ENCODE results near the gene ELN. TPM values are rescaled to one million over a fixed set of nuclear protein-coding genes. Genes with fewer than 3 reads are reported as not detected.

Gene ELN
- total RNA-seq, 1 experiment from 2014 or later: 0.37 TPM

DNA sequence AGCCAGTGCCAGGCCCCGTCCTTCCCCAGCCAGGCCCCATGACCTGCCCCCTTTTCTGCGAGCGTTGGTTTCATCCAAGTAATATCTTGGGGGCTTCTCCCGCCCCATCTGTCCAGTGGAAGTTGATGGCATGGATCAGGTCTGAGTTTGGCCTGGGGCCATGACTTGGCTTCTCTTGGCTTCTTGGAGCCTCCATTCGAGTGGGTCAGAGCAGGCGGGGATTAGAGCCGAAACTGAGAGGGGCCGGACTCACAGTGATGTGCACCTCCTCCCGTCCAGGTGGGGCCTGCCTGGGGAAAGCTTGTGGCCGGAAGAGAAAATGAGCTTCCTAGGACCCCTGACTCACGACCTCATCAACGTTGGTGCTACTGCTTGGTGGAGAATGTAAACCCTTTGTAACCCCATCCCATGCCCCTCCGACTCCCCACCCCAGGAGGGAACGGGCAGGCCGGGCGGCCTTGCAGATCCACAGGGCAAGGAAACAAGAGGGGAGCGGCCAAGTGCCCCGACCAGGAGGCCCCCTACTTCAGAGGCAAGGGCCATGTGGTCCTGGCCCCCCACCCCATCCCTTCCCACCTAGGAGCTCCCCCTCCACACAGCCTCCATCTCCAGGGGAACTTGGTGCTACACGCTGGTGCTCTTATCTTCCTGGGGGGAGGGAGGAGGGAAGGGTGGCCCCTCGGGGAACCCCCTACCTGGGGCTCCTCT lies 40.6 kb downstream of the ELN start:
- Histone ChIP-seq H4K20me1 (ENCODE audit: control insufficient read depth, insufficient read depth, insufficient read length) (no peaks in the 10 kb centered on the region), H3K9ac (ENCODE audit: extremely low read depth, insufficient read length, low read length) (no peak overlapping the region), H3K27me3 (ENCODE audit: insufficient read depth, low read length) (no peaks in the 10 kb centered on the region), H3K4ac (ENCODE audit: low read depth, low read length) (no peak overlapping the region), H2BK120ac (ENCODE audit: low read depth, low read length, poor library complexity, severe bottlenecking) (no peak overlapping the region), H3K14ac (ENCODE audit: insufficient read depth, low read length) (no peak overlapping the region), H2AK5ac (ENCODE audit: insufficient read length, low read length) (no peak overlapping the region), H3K18ac (ENCODE audit: insufficient read length, low read depth, low read length) (no peak overlapping the region), H2BK12ac (ENCODE audit: insufficient read length, low read depth, low read length) (no peak overlapping the region), H3K4me2 (ENCODE audit: insufficient read depth, insufficient read length, low read length) (no peak overlapping the region), H2BK20ac (ENCODE audit: low read depth, low read length, poor library complexity, severe bottlenecking) (no peak overlapping the region), H4K91ac (ENCODE audit: insufficient read length, low read depth, low read length) (no peak overlapping the region), H4K8ac (replicated peaks; ENCODE audit: insufficient read length, low read depth, low read length) (no peak overlapping the region), H2BK5ac (ENCODE audit: insufficient read length, low read length) (no peak overlapping the region), H3K79me2 (ENCODE audit: insufficient read depth, low read length) (no peaks in the 10 kb centered on the region), H2BK15ac (ENCODE audit: low read depth, low read length) (no peak overlapping the region), H2AFZ (ENCODE audit: low read length) (no peak overlapping the region), H3K27ac (ENCODE audit: insufficient read length, low read depth, low read length) (no peak overlapping the region), H3K23ac (ENCODE audit: insufficient read length, low read depth, low read length) (no peak overlapping the region), H4K5ac (ENCODE audit: insufficient read length, low read depth, low read length) (no peak overlapping the region), H3K23me2 (ENCODE audit: insufficient read length, low read depth, low read length, poor library complexity, severe bottlenecking) (no peaks in the 10 kb centered on the region), H3K79me1 (ENCODE audit: insufficient read depth, low read depth, low read length, poor library complexity, severe bottlenecking) (no peaks in the 10 kb centered on the region), H3K9me3 (ENCODE audit: control insufficient read depth, low read depth, low read length) (no peaks in the 10 kb centered on the region), H3T11ph (ENCODE audit: low read length) (no peak overlapping the region), H3K56ac (ENCODE audit: insufficient read length, low read depth, low read length) (no peak overlapping the region), H3K4me1 (ENCODE audit: insufficient read depth, low read length) (no peaks in the 10 kb centered on the region)
- TF ChIP-seq, protein P1, sequence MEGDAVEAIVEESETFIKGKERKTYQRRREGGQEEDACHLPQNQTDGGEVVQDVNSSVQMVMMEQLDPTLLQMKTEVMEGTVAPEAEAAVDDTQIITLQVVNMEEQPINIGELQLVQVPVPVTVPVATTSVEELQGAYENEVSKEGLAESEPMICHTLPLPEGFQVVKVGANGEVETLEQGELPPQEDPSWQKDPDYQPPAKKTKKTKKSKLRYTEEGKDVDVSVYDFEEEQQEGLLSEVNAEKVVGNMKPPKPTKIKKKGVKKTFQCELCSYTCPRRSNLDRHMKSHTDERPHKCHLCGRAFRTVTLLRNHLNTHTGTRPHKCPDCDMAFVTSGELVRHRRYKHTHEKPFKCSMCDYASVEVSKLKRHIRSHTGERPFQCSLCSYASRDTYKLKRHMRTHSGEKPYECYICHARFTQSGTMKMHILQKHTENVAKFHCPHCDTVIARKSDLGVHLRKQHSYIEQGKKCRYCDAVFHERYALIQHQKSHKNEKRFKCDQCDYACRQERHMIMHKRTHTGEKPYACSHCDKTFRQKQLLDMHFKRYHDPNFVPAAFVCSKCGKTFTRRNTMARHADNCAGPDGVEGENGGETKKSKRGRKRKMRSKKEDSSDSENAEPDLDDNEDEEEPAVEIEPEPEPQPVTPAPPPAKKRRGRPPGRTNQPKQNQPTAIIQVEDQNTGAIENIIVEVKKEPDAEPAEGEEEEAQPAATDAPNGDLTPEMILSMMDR (conservative IDR thresholded peaks at IDR 0.05): no peak
- H3K9me3 Mint-ChIP-seq: no peaks in the 10 kb centered on the region
- peaks cover 7 to 19% of the 10 kb centered on the region in 2 experiments; a peak in 3 of 4 replicates for H3K4me1 Mint-ChIP-seq
- WGBS (ENCODE audit: extremely low coverage, insufficient read length, low lambda C conversion rate): no CpG with 5 or more reads among the region's 20 CpGs
- no peak overlapping the region for H3K27ac Mint-ChIP-seq
- H3K4me3 Mint-ChIP-seq: no peak overlapping the region
- peaks cover 1% of the 10 kb centered on the region; the same call in 1 of the 2 replicates for H3K27me3 Mint-ChIP-seq (ENCODE audit: low read depth)
- DNase-seq: no peak
- no peaks in the 10 kb centered on the region for H3K36me3 Mint-ChIP-seq (ENCODE audit: insufficient read depth in 1 of 3, low read depth in 3 of 3)
